ENCODE results near the gene UIMC1.
"Not testable (repeated sequence)": the region's sequence is repeated elsewhere in the genome, so short reads cannot be mapped to it uniquely, and the experiment has no call there.

UIMC1 gene

GRCh38 chr5:176873541-176874172, 132.9 kb downstream of the UIMC1 start:
- in situ Hi-C loops (cut with MboI; ENCODE audit: low sequenced_read_pairs): no loop called here

DNA sequence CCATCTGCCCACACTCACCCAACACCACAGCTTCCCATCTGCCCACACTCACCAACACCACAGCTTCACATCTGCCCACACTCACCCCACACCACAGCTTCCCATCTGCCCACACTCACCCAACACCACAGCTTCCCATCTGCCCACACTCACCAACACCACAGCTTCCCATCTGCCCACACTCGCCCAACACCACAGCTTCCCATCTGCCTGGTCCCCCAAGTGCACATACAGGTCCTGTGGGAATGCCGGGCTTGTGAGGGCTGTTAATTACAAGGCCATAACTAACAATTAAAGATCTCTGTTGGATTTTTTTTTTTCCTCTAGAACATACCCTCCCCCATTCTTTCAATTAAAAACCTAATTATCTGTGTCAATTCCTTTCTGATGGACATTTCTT, 133.6 kb downstream of the UIMC1 start:
- in situ Hi-C loops (cut with MboI; ENCODE audit: low sequenced_read_pairs): not testable (repeated sequence)

- in situ Hi-C loops (cut with MboI; ENCODE audit: low sequenced_read_pairs): not testable (repeated sequence)
Measured at GRCh38 chr5:176872586-176872985, 134.0 kb downstream of the UIMC1 start.

DNA sequence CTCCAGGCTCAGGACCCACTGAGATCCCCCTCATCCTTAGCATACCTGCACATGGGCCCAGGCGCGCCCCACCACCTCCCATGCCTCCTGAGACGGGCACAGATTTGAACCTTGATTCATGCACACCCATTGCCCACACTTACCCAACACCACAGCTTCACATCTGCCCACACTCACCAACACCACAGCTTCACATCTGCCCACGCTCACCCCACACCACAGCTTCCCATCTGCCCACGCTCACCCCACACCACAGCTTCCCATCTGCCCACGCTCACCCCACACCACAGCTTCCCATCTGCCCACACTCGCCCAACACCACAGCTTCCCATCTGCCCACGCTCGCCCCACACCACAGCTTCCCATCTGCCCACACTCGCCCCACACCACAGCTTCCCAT, 135.9 kb downstream of the UIMC1 start:
- in situ Hi-C loops (cut with MboI; ENCODE audit: low sequenced_read_pairs): not testable (repeated sequence)

DNA sequence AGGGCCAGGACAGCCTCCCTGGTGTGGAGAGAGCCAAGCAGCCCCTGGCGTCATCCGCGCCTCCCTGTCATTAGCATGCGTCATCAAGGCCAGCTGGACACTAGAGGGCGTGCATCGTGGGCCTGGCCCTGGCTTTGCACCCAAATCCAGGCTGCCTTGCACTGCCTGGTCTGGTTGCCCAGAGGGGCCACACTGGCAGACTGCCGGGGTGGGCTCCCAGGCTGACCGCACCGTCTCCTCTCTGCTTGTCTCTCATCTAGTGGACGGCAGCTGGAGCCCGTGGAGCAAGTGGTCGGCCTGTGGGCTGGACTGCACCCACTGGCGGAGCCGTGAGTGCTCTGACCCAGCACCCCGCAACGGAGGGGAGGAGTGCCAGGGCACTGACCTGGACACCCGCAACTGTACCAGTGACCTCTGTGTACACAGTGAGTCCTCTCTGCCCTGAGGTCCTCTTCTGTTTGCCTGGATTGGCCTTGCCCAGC, 136.4 kb downstream of the UIMC1 start:
- in situ Hi-C loops (cut with MboI; ENCODE audit: low sequenced_read_pairs): no loop called here

DNA sequence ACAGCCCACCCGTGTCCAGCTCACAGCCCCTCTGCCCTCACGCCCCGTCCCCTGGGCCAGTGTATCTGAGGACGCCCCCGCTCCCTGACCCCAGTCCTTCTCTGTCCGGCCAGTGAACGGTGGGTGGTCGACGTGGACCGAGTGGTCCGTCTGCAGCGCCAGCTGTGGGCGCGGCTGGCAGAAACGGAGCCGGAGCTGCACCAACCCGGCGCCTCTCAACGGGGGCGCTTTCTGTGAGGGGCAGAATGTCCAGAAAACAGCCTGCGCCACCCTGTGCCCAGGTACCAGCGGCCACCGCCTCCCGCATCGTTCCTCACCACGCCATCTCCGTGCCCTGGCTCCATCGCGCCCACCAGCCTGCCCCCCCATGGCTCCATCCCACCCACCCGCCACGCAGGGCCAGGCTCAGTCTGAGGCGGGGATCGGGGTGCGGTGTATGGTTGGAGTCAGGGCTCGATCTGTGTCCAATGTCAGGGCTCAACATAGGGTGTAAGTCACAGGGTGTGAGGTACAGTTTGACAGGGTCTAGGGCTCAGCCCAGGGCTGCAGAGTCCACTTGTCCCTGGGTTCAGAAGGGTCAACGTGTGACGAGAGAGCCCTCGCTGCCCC, 137.0 kb downstream of the UIMC1 start:
- in situ Hi-C loops (cut with MboI; ENCODE audit: low sequenced_read_pairs): no loop called here

- in situ Hi-C loops (cut with MboI; ENCODE audit: low sequenced_read_pairs): no loop called here
Measured at GRCh38 chr5:176868731-176869130, 137.8 kb downstream of the UIMC1 start.

- in situ Hi-C loops (cut with MboI; ENCODE audit: low sequenced_read_pairs): no loop called here
Measured at GRCh38 chr5:176868126-176868525, 138.5 kb downstream of the UIMC1 start.

DNA sequence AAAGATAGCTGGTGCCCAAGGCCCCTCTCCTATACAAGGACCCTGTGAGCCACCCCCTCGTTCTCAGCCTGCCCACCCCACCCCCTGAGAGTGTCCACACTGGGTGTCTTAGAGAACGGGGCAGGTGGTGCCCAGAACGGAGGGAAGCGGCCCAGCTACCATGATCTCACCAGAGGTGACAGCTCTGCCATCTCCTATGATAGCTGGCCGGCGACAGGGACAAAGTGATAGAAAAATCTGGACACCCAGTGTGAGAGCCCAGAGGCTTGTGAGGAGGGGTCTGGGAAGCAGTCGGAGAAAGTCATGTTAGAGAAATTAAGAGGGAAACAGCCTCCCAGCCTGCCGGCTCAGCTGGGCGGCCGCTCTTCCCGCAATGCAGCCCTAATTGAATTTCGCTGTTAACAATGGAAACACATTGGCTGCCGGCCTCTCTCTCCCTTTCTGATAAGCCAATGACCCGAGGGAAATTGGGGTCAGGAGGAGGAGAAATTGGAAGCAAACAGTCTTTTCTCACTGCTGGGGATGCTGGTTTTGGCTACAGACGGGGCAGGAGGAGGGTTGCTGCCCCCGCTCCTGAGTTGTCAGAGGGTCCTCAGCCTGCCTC, 139.8 kb downstream of the UIMC1 start:
- in situ Hi-C loops (cut with MboI; ENCODE audit: low sequenced_read_pairs): no loop called here

- in situ Hi-C loops (cut with MboI; ENCODE audit: low sequenced_read_pairs): no loop called here
Measured at GRCh38 chr5:176865964-176866363, 140.6 kb downstream of the UIMC1 start.

DNA sequence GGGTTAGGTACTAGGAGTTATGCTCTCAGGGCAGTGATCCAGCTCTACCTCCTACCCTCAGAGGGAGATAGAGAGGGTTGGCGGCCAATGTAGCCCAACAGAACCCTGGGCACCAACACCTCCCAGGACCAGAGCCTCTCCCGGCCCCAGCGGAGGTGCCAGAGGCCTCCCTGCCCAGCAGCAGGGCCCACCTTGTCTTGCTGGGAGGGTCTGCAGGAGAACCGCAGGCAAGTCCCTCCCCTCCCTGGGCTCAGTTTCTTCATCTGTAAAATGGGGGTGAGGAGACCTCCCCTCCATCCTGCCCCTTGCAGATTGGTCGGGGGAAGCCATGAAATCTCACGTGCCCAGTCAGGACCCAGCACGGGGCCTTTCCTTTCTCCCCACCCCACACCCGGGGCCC, 141.8 kb downstream of the UIMC1 start:
- in situ Hi-C loops (cut with MboI; ENCODE audit: low sequenced_read_pairs): no loop called here

DNA sequence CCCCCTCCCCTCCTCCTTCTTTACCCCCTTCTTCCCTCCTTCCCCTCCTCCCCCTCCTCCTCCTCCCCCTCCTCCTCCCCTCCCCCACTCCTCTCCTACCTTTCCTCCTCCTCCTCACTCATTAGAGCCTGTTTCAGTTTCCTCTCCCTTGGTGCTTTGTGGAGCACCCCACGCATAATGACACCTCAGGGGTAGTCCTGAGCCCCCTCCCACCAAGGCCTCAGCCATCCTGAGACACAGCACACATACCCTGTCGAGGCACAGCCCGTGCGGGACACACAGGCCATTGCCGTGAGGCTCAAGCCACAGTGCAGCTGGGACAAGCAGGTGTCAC, 142.8 kb downstream of the UIMC1 start:
- in situ Hi-C loops (cut with MboI; ENCODE audit: low sequenced_read_pairs): no loop called here

GRCh38 chr5:176863041-176863764, 143.4 kb downstream of the UIMC1 start:
- in situ Hi-C loops (cut with MboI; ENCODE audit: low sequenced_read_pairs): no loop called here

DNA sequence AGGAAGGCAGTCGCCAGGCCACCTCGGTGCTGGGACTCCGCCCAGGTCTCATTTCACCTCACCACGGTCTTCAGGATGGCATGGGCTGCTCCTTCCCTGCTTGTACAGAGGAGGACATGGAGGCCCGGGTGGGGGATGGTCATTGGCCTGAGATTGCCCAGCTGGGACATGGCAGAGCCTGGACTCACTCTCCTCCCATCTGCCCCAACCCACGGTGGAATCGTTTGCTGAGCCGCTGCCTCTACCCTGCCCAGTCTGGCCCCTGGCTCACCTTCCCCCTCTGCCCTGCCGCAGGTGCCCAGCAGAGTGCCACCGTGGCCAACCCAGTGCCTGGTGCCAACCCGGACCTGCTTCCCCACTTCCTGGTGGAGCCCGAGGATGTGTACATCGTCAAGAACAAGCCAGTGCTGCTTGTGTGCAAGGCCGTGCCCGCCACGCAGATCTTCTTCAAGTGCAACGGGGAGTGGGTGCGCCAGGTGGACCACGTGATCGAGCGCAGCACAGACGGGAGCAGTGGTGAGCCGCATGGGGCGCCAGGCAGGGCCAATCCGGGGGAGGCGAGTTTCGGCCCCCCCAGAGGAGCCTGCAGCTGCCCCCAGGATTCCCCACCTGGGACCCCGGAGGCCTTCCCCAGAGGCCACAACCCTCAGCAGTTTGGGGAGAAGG, 144.1 kb downstream of the UIMC1 start:
- in situ Hi-C loops (cut with MboI; ENCODE audit: low sequenced_read_pairs): no loop called here

- in situ Hi-C loops (cut with MboI; ENCODE audit: low sequenced_read_pairs): no loop called here
Measured at GRCh38 chr5:176861276-176861675, 145.3 kb downstream of the UIMC1 start.

DNA sequence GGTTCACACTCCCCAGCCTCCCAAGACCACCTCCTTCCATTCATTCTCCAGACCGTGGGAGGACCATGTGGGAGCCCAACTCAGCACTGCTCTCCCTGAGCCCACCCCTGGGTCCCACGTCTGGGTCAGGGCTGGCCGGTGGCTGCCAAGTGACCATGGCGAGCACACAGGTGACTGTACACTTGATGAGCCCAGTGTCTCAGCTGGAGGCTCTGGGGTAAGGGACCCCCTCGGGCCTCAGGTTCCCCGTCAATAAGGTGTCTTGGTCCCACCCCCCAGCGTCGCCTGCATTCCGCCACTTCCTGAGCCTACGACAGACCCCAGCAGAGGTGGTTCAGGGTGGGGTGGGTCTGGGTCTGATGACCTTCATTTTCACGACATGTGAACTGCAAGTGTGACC, 146.2 kb downstream of the UIMC1 start:
- in situ Hi-C loops (cut with MboI; ENCODE audit: low sequenced_read_pairs): no loop called here

GRCh38 chr5:176859916-176860315, 146.7 kb downstream of the UIMC1 start:
- in situ Hi-C loops (cut with MboI; ENCODE audit: low sequenced_read_pairs): no loop called here

GRCh38 chr5:176857894-176858273, 148.7 kb downstream of the UIMC1 start:
- in situ Hi-C loops (cut with MboI; ENCODE audit: low sequenced_read_pairs): no loop called here

- in situ Hi-C loops (cut with MboI; ENCODE audit: low sequenced_read_pairs): no loop called here
Measured at GRCh38 chr5:176857216-176857893, 149.2 kb downstream of the UIMC1 start.

- in situ Hi-C loops (cut with MboI; ENCODE audit: low sequenced_read_pairs): no loop called here
Measured at GRCh38 chr5:176856746-176857145, 149.8 kb downstream of the UIMC1 start.

DNA sequence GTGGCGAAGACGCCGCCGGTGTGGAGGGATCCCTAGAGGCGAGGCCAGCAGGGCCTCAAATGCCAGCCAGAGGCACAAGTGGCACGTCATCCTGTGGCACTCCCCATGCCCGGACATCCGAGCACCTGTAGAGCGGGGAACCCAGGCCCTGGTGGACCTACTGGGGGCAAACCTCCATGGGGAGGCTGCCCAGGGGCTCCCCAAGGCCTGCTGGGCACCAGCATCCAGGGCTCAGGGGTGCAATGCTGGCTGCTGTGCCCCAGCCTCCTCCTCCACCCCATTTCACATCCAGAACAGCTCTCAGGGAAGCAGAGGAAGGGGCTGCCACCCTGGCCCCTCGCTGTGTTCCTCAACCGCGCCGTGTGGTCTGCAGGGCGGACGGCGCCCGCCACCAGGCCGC, 151.0 kb downstream of the UIMC1 start:
- in situ Hi-C loops (cut with MboI; ENCODE audit: low sequenced_read_pairs): no loop called here
